Endodermal cell (in vitro differentiated cells): ENCODE results near the gene CARD14. TPM values are rescaled to one million over a fixed set of nuclear protein-coding genes. Genes with fewer than 3 reads are reported as not detected.
A peak's percentile ranks its signal among the peaks of the same experiment; 100 is the strongest.

Experiments
- DNase-seq: peaks from one replicate; pipeline ENCODE4 v3.0.0-alpha.2; 2017
- H3K27ac ChIP-seq: 2 replicates; pipeline ENCODE4 v1.5.1; 2013; ENCODE audit warnings: mild to moderate bottlenecking, low read depth, low read length, moderate library complexity
- H3K27me3 ChIP-seq: 2 replicates; pipeline ENCODE4 v1.6.1; 2013; ENCODE audit warnings: mild to moderate bottlenecking, low read length, moderate library complexity; ENCODE audit not compliant: insufficient read depth, control insufficient read depth, poor library complexity, severe bottlenecking
- H3K36me3 ChIP-seq: 2 replicates; pipeline ENCODE4 v1.7.0; 2013; ENCODE audit warnings: mild to moderate bottlenecking, low read length, moderate library complexity; ENCODE audit not compliant: control insufficient read depth, insufficient read depth
- H3K4me1 ChIP-seq: one replicate; pipeline ENCODE4 v1.7.0; 2013; ENCODE audit warnings: low read length; ENCODE audit not compliant: control insufficient read depth, insufficient read depth
- H3K4me3 ChIP-seq: 2 replicates; pipeline ENCODE4 v1.5.1; 2013; ENCODE audit warnings: mild to moderate bottlenecking, low read length, moderate library complexity
- H3K9ac ChIP-seq: 2 replicates; pipeline ENCODE4 v1.6.1; 2013; ENCODE audit warnings: mild to moderate bottlenecking, low read length, moderate library complexity; ENCODE audit not compliant: poor library complexity, severe bottlenecking; ENCODE audit errors: extremely low read depth
- H3K9me3 ChIP-seq: 2 replicates; pipeline ENCODE4 v1.6.1; 2013; ENCODE audit warnings: mild to moderate bottlenecking, low read length, moderate library complexity; ENCODE audit not compliant: control insufficient read depth
- H3K27ac Mint-ChIP-seq: 2 replicates; pipeline ENCODE4 v1.8.0; 2020; ENCODE audit warnings: mixed read lengths
- H3K27me3 Mint-ChIP-seq: 2 replicates; pipeline ENCODE4 v1.8.0; 2021; ENCODE audit warnings: mild to moderate bottlenecking, mixed read lengths; ENCODE audit not compliant: insufficient read depth
- H3K36me3 Mint-ChIP-seq: 2 replicates; pipeline ENCODE4 v1.8.0; 2020; ENCODE audit warnings: low read depth, mixed read lengths
- H3K4me1 Mint-ChIP-seq: 2 replicates; pipeline ENCODE4 v1.8.0; 2020; ENCODE audit warnings: mixed read lengths
- H3K4me3 Mint-ChIP-seq: 2 replicates; pipeline ENCODE4 v1.8.0; 2020; ENCODE audit warnings: mild to moderate bottlenecking, moderate library complexity, mixed read lengths
- H3K9me3 Mint-ChIP-seq: 2 replicates; pipeline ENCODE4 v1.8.0; 2020; ENCODE audit warnings: mild to moderate bottlenecking, mixed read lengths
- WGBS, 2 experiments: methylation state at CpG; one replicate each; pipeline versions ENCODE4 v1.1.5 to v1.1.7; 2013; ENCODE audit warnings: missing lambda C conversion rate in 2 of 2, mixed read lengths in 1 of 2; ENCODE audit not compliant: insufficient coverage in 1 of 2, insufficient read length in 1 of 2; 5-methylcytosine and 5-hydroxymethylcytosine counted together
- total RNA-seq, 2 donors: library from RNA; stranded (reverse); fragmentation: NEBNext Ultra II Directional in 1 of 2; extraction: Animal tissue kit (Norgen Biotek cat#: 25700) in 1 of 2; gene quantifications; 2 replicates in 1 of 2; 3 replicates in 1 of 2; pipeline ENCODE4 v1.2.1, GENCODE V29; 2021
- TF ChIP-seq, protein P1 (sequence below): fragments of 200-600 bp; sonication (generic); conservative IDR thresholded peaks from 2 replicates; pipeline ENCODE4 v1.5.0; 2021; ENCODE audit warnings: antibody characterized with exemption, mild to moderate bottlenecking

Gene CARD14
- total RNA-seq, 2 donors from 2014 or later: 0.31 TPM; not detected in 1

DNA sequence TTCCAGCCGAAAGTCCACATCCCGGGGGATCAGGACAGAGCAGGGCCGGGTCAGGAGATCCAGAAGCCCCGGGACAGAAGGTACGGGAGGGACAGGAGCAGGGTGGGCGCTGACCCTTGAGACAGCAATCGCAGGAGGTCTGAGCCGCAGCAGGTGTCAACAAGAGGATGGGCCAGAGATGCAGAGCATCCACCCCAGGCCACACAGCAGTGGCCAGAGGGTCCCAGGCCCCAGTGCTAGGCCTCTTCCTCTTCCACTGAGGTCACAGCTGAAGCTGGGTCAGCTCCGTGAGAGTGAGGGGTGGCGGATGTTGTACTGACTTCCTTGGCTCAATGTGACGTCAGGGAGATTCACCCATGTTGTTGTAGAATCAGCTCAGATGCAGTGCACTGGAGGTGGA is 82.1 kb downstream of the CARD14 start:
- H3K9me3 Mint-ChIP-seq: no peaks in the 10 kb centered on the region
- Histone ChIP-seq H3K4me3 (no peak overlapping the region), H3K9me3 (no peaks in the 10 kb centered on the region), H3K27me3 (no peaks in the 10 kb centered on the region), H3K27ac (no peak overlapping the region), H3K36me3 (peaks cover 32% of the 10 kb centered on the region), H3K9ac (no peak overlapping the region), H3K4me1 (no peaks in the 10 kb centered on the region)
- H3K36me3 Mint-ChIP-seq: peaks cover 42% of the 10 kb centered on the region
- no peak overlapping the region for H3K4me3 Mint-ChIP-seq
- no peaks in the 10 kb centered on the region for H3K4me1 Mint-ChIP-seq
- WGBS, 2 experiments: 94 to 96% methylated on average over 5 to 11 of the region's 11 CpGs
- peak overlapping the region; percentile 30 for H3K27ac Mint-ChIP-seq
- TF ChIP-seq, protein P1, sequence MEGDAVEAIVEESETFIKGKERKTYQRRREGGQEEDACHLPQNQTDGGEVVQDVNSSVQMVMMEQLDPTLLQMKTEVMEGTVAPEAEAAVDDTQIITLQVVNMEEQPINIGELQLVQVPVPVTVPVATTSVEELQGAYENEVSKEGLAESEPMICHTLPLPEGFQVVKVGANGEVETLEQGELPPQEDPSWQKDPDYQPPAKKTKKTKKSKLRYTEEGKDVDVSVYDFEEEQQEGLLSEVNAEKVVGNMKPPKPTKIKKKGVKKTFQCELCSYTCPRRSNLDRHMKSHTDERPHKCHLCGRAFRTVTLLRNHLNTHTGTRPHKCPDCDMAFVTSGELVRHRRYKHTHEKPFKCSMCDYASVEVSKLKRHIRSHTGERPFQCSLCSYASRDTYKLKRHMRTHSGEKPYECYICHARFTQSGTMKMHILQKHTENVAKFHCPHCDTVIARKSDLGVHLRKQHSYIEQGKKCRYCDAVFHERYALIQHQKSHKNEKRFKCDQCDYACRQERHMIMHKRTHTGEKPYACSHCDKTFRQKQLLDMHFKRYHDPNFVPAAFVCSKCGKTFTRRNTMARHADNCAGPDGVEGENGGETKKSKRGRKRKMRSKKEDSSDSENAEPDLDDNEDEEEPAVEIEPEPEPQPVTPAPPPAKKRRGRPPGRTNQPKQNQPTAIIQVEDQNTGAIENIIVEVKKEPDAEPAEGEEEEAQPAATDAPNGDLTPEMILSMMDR: no peak
- DNase-seq: peak; percentile 45
- no peaks in the 10 kb centered on the region for H3K27me3 Mint-ChIP-seq

DNA sequence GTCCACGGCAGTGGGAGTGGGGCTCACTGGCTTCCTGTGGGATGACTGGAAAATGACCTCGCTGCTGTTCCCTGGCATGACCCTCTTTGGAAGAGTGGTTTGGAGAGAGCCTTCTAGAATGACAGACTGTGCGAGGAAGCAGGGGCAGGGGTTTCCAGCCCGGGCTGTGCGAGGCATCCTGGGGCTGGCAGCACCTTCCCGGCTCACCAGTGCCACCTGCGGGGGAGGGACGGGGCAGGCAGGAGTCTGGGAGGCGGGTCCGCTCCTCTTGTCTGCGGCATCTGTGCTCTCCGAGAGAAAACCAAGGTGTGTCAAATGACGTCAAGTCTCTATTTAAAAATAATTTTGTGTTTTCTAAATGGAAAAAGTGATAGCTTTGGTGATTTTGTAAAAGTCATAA is 83.0 kb downstream of the CARD14 start:
- H3K4me1 Mint-ChIP-seq: peaks cover 7% of the 10 kb centered on the region
- H3K9me3 Mint-ChIP-seq: no peaks in the 10 kb centered on the region
- H3K9ac ChIP-seq: no peak overlapping the region
- H3K36me3 Mint-ChIP-seq: peaks cover 41% of the 10 kb centered on the region
- peak; percentile 91 for DNase-seq
- H3K4me3 Mint-ChIP-seq: no peak overlapping the region
- peaks cover 32% of the 10 kb centered on the region for H3K36me3 ChIP-seq
- no peaks in the 10 kb centered on the region for H3K27me3 Mint-ChIP-seq
- TF ChIP-seq, protein P1: peak; percentile 75
- H3K27ac Mint-ChIP-seq: no peak overlapping the region
- no peak overlapping the region for H3K4me3 ChIP-seq
- no peaks in the 10 kb centered on the region for H3K9me3 ChIP-seq
- H3K27me3 ChIP-seq: no peaks in the 10 kb centered on the region
- no peaks in the 10 kb centered on the region for H3K4me1 ChIP-seq
- H3K27ac ChIP-seq: no peak overlapping the region
- WGBS, 2 experiments: 77 to 83% methylated on average over 12 to 13 of the region's 13 CpGs

DNA sequence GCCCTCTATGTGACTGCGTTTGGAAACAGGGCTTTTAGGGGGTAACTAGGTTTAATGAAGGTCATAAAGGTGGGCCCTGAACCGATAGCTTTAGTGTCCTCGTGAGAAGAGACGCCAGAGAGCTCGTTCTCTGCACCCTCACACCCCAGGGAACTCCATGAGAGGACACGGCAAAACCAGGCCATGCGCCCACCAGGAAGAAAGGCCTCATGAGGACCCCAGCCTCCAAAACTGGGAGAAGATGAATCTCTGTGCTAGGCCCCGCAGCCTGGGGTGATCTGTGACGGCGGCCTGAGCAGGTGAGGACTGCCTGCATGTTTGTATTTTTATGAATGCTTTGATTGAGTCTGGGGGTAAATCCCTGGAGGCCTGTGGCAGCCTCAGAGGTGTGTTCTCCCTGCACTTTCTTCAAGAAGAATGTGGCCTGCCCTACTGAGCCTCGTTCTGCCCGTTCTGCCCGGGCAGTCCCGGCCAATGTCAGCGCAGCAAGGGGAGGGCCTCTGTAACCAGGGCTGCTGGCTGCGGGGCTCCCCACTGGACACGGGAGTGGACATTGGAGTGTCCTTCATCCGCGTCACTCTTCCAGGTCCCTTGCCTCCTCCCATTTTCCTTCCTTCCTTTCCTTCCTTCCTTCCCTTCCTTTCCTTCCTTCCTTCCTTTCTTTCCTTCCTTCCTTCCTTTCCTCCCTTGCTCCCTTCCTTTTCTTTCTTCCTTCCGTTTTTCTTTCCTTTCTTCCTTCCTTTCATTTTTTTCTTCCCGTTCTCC is 84.0 kb downstream of the CARD14 start:
- Histone ChIP-seq H3K36me3 (peaks cover 32% of the 10 kb centered on the region), H3K27ac (no peak overlapping the region), H3K4me3 (no peak overlapping the region), H3K27me3 (no peaks in the 10 kb centered on the region), H3K9ac (no peak overlapping the region), H3K4me1 (peaks cover 6% of the 10 kb centered on the region), H3K9me3 (no peaks in the 10 kb centered on the region)
- Mint-ChIP-seq H3K27ac (peak overlapping the region; percentile 58), H3K4me1 (peaks cover 16% of the 10 kb centered on the region), H3K27me3 (no peaks in the 10 kb centered on the region), H3K9me3 (no peaks in the 10 kb centered on the region), H3K36me3 (peaks cover 41% of the 10 kb centered on the region), H3K4me3 (no peak overlapping the region)
- TF ChIP-seq, protein P1: no peak
- 89 to 94% methylated on average over 15 to 21 of the region's 21 CpGs for WGBS, 2 experiments
- DNase-seq: peak; percentile 47
